ENCODE measurements around the gene STRBP. TPM values are rescaled to one million over a fixed set of nuclear protein-coding genes. Genes with fewer than 3 reads are reported as not detected.

STRBP gene
- total and polyA plus RNA-seq, 2 donors from 2014 or later, result 21.6 to 30.7 TPM

GRCh38 chr9:123196124-123196523 lies 72.3 kb downstream of the STRBP start:
- DNase-seq, result no peak
- no peak for FAIRE-seq
- no peak overlapping the region for H3K9ac ChIP-seq (ENCODE audit: low read length in 3 of 3)
- TF ChIP-seq CTCF (IDR thresholded peaks at IDR 0.05; ENCODE audit: borderline replicate concordance, extremely low read depth, insufficient read depth), result no peak
- H3K9me3 ChIP-seq (ENCODE audit: control insufficient read depth in 2 of 3, insufficient read depth in 1 of 3, low read length in 3 of 3), result no peaks in the 10 kb centered on the region
- no peaks in the 10 kb centered on the region for H3K4me1 ChIP-seq (ENCODE audit: control insufficient read depth in 2 of 3, insufficient read depth in 2 of 3, low read depth in 1 of 3, low read length in 3 of 3)
- intact Hi-C loops (cut with DNase I), result no loop called here
- no peak overlapping the region for H3K4me3 ChIP-seq (ENCODE audit: low read length in 3 of 3)
- no peaks in the 10 kb centered on the region for H3K36me3 ChIP-seq (ENCODE audit: control insufficient read depth in 2 of 3, insufficient read depth in 3 of 3, low read length in 3 of 3)
- H3K27ac ChIP-seq (ENCODE audit: low read depth in 2 of 2, low read length in 2 of 2), result no peak overlapping the region
- H3K27me3 ChIP-seq (ENCODE audit: control insufficient read depth, insufficient read depth, low read length), result no peaks in the 10 kb centered on the region

GRCh38 chr9:123194023-123194422 lies 74.4 kb downstream of the STRBP start:
- intact Hi-C loops (cut with DNase I), result no loop called here
- no peak for FAIRE-seq

GRCh38 chr9:123191680-123192079 lies 76.7 kb downstream of the STRBP start:
- Histone ChIP-seq H3K27ac (ENCODE audit: low read depth in 2 of 2, low read length in 2 of 2) (no peak overlapping the region), H3K4me3 (ENCODE audit: low read length in 3 of 3) (no peak overlapping the region), H3K4me1 (ENCODE audit: control insufficient read depth in 2 of 3, insufficient read depth in 2 of 3, low read depth in 1 of 3, low read length in 3 of 3) (no peaks in the 10 kb centered on the region), H3K9ac (ENCODE audit: low read length in 3 of 3) (no peak overlapping the region), H3K36me3 (ENCODE audit: control insufficient read depth in 2 of 3, insufficient read depth in 3 of 3, low read length in 3 of 3) (no peaks in the 10 kb centered on the region), H3K27me3 (ENCODE audit: control insufficient read depth, insufficient read depth, low read length) (no peaks in the 10 kb centered on the region), H3K9me3 (ENCODE audit: control insufficient read depth in 2 of 3, insufficient read depth in 1 of 3, low read length in 3 of 3) (no peaks in the 10 kb centered on the region)
- FAIRE-seq (no peak), DNase-seq (peak in 1 of 5 donors; percentile 27)
- intact Hi-C loops (cut with DNase I), result no loop called here
- TF ChIP-seq CTCF (IDR thresholded peaks at IDR 0.05; ENCODE audit: borderline replicate concordance, extremely low read depth, insufficient read depth), result no peak

More at GRCh38 chr9:123194023-123194422, 74.4 kb downstream of the STRBP start:
- TF ChIP-seq CTCF (IDR thresholded peaks at IDR 0.05; ENCODE audit: borderline replicate concordance, extremely low read depth, insufficient read depth), result no peak
- Histone ChIP-seq H3K4me3 (ENCODE audit: low read length in 3 of 3) (no peak overlapping the region), H3K9ac (ENCODE audit: low read length in 3 of 3) (no peak overlapping the region), H3K27me3 (ENCODE audit: control insufficient read depth, insufficient read depth, low read length) (no peaks in the 10 kb centered on the region), H3K27ac (ENCODE audit: low read depth in 2 of 2, low read length in 2 of 2) (no peak overlapping the region), H3K4me1 (ENCODE audit: control insufficient read depth in 2 of 3, insufficient read depth in 2 of 3, low read depth in 1 of 3, low read length in 3 of 3) (no peaks in the 10 kb centered on the region), H3K9me3 (ENCODE audit: control insufficient read depth in 2 of 3, insufficient read depth in 1 of 3, low read length in 3 of 3) (no peaks in the 10 kb centered on the region), H3K36me3 (ENCODE audit: control insufficient read depth in 2 of 3, insufficient read depth in 3 of 3, low read length in 3 of 3) (no peaks in the 10 kb centered on the region)
- no peak for DNase-seq

GRCh38 chr9:123191260-123191659 lies 77.1 kb downstream of the STRBP start:
- no peaks in the 10 kb centered on the region for H3K9me3 ChIP-seq (ENCODE audit: control insufficient read depth in 2 of 3, insufficient read depth in 1 of 3, low read length in 3 of 3)
- FAIRE-seq (no peak), DNase-seq (peak in 1 of 5 donors; percentile 7)
- H3K9ac ChIP-seq (ENCODE audit: low read length in 3 of 3), result no peak overlapping the region
- no peak for TF ChIP-seq CTCF (IDR thresholded peaks at IDR 0.05; ENCODE audit: borderline replicate concordance, extremely low read depth, insufficient read depth)
- no peaks in the 10 kb centered on the region for H3K4me1 ChIP-seq (ENCODE audit: control insufficient read depth in 2 of 3, insufficient read depth in 2 of 3, low read depth in 1 of 3, low read length in 3 of 3)
- H3K4me3 ChIP-seq (ENCODE audit: low read length in 3 of 3), result no peak overlapping the region
- H3K27me3 ChIP-seq (ENCODE audit: control insufficient read depth, insufficient read depth, low read length), result no peaks in the 10 kb centered on the region
- no peaks in the 10 kb centered on the region for H3K36me3 ChIP-seq (ENCODE audit: control insufficient read depth in 2 of 3, insufficient read depth in 3 of 3, low read length in 3 of 3)
- intact Hi-C loops (cut with DNase I), result no loop called here
- no peak overlapping the region for H3K27ac ChIP-seq (ENCODE audit: low read depth in 2 of 2, low read length in 2 of 2)

Measured in kidney (tissue), 14 donors.